CD1c-positive myeloid dendritic cell (primary cell): ENCODE results near the gene DUT.

Experiments
- DNase-seq: peaks from one replicate; pipeline ENCODE4 v3.0.0-alpha.2; 2016; ENCODE audit errors: extremely low spot score

Gene DUT

GRCh38 chr15:48371550-48371949 lies 40.3 kb downstream of the DUT start:
- DNase-seq, result no peak

DNA sequence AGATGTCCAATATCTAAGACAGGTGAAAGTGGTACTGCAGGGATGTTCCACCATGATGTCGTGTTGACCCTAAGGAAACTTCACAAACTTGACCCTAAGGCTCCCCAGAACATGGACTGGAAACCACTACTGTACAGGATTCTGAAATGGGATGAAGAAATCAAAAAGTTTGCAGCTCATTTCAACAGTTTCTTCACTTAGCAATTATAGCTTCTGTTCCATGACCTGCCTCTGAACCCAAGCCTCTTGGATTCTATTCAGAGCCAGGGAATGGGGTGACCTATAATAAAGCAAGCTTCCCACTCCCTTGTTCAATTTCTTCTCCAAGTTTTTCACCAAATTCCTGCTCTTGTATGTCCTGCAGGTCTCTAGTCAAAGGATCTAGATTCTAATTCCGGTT lies 40.7 kb downstream of the DUT start:
- no peak for DNase-seq

DNA sequence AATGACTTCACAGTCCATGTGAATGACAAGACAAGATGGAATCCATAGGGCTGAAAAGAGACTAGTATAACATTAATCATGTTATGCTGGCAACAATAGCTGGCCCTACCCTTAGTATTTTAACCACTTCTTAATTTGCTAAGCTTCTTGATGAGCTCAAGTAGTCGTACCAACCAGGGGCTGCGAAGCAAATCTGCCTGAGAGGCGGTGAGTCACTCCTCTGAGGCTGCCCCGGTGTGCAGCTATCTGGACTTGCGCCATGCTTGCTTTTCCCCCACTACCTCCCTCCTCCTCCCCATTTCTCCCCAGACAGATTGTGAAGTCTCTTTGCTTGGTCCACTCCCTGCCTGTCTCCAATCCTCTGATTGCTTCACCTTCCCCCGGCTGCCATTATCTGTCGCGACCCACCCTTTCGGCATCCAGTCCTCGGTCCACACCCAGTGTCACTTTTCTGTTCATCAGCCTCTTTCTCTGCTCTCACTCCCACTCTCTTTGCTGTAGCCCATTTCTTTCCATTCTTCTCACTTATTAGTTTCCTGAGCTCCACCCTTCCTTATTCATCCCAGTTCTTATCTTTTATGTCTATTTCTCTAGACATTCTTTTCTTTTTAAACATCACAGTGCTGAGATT lies 42.7 kb downstream of the DUT start:
- no peak for DNase-seq

GRCh38 chr15:48374472-48374871 lies 43.2 kb downstream of the DUT start:
- no peak for DNase-seq

- DNase-seq, result no peak
Measured at GRCh38 chr15:48375767-48376166, 44.5 kb downstream of the DUT start.

GRCh38 chr15:48380198-48380597 lies 49.0 kb downstream of the DUT start:
- DNase-seq, result peak; percentile 8

DNA sequence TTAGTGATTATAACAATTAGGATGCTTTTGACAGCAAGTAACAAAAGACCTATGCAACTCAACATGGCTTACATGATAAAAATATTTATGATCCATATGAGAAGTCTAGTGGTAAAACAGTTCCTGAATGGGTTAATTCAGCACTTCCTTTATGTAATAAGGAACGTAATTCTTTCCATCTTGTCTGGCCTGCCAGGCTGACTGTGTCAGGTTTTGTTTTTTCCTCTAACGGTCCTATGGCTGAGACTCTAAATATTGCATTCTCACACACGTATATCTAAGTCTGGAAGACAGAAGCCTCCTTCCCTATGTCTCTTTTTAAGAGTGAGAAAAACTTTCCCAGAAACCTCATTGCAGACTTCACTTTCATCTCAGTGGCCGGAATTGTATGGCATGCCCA lies 50.6 kb downstream of the DUT start:
- no peak for DNase-seq

DNA sequence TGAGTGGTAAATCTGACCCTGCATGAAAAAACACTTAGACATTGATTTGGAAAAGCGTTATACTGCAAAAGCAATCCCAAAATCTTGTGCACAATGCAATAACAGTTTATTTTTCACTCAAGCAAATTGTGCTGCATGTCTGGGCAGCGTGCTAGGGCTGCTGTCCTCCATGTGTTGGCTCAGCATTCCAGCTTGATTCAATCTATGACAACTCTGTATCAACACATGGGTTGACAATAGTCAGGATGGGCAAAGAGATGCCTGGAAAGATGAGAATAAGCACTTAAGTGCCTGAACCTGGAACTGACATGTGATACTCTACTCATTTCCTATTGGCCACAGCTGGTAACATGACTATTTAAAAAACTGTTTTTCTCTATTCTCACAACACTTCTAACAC lies 51.8 kb downstream of the DUT start:
- DNase-seq, result no peak

- no peak for DNase-seq
Measured at GRCh38 chr15:48384616-48385015, 53.4 kb downstream of the DUT start.

- DNase-seq, result no peak
Measured at GRCh38 chr15:48385031-48385830, 54.0 kb downstream of the DUT start.

- DNase-seq, result no peak
Measured at GRCh38 chr15:48388016-48388851, 57.0 kb downstream of the DUT start.

DNA sequence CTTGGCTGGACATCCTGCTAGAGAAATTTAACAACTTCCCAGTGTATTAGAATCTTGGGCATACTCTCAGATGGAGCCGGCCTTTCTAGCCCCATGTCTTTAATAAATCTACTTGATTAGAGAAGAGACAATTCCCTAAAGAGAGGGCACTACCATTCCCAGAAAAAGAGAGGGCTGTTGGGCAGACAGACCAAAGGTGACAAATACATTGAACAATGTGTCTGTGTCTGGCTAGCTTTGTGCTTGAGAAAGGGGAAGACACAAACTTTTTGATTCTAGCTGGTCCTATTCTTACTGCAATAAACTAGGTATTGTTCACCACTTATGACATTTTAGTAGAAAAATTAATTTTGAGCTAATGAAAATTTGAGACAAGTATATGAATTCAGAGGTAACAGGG lies 57.7 kb downstream of the DUT start:
- no peak for DNase-seq

DNA sequence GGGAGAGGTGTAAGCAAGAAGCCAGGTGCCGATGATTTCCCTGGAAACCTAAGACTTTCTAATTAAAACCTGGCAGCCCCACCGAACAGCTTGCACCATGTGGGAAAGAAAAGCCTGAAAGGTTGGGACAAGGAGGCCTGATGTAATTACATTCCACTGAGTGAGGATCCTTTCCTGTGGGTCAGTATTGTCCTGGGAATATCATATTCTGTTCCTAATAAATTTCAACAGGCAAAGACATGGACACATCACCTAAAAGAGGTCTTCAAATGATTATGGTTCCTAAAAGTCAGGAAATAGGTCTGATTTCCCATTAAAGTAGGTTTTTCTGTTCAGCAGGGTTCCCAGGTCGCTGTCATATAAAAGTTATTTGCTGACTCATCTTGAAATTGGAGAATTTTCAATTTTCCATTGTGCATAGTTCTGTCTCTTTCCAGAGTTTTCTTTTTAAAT lies 58.5 kb downstream of the DUT start:
- no peak for DNase-seq

DNA sequence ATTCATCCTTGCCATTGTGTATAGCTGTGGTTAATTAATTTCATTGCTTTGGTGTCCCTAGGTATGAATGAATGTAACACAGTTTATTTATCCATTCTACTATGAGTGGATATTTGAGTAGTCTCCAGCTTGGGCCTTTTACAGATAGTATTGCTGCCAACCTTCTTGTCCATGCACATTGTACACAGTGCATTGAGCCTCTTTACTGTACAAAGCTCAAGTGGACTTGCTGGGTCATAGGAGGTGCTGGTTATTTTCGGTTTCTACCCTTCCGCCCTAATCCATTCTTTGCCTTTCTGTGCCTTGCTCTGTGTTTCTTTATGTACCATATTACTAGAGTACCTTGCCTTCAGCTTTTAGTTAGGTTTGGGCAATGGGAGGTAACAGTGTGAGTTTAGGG lies 60.7 kb downstream of the DUT start:
- no peak for DNase-seq

GRCh38 chr15:48392356-48392755 lies 61.1 kb downstream of the DUT start:
- DNase-seq, result no peak
